ENCODE results near the gene RAB14.

DNA sequence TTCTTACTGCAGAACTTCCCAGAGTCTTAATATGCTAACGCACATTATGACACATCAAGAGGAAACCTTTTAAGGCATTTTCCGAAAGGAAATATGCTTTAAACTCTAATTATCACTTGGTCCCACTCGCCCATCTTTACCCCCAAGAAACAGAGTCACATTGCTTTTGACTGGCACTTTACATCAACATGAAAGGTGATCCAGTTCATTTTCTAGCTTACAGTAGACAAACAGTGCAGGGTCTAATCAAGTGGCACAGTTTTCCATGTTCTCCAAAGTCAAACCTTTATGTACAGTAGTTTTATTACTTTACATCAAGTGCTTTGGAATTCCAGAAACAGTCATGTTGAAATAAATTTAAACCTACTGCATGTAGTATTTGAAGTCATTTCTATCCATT, 12.0 kb downstream of the RAB14 start:
- TF ChIP-seq, protein P1, sequence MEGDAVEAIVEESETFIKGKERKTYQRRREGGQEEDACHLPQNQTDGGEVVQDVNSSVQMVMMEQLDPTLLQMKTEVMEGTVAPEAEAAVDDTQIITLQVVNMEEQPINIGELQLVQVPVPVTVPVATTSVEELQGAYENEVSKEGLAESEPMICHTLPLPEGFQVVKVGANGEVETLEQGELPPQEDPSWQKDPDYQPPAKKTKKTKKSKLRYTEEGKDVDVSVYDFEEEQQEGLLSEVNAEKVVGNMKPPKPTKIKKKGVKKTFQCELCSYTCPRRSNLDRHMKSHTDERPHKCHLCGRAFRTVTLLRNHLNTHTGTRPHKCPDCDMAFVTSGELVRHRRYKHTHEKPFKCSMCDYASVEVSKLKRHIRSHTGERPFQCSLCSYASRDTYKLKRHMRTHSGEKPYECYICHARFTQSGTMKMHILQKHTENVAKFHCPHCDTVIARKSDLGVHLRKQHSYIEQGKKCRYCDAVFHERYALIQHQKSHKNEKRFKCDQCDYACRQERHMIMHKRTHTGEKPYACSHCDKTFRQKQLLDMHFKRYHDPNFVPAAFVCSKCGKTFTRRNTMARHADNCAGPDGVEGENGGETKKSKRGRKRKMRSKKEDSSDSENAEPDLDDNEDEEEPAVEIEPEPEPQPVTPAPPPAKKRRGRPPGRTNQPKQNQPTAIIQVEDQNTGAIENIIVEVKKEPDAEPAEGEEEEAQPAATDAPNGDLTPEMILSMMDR (IDR thresholded peaks at IDR 0.05), result no peak
- TF ChIP-seq POLR2A (IDR thresholded peaks at IDR 0.05), result no peak
